ENCODE data around the gene DIDO1. TPM values are rescaled to one million over a fixed set of nuclear protein-coding genes. Genes with fewer than 3 reads are reported as not detected.

Gene DIDO1
- total RNA-seq, 2 donors from 2014 or later = 68.5 to 75.9 TPM

DNA sequence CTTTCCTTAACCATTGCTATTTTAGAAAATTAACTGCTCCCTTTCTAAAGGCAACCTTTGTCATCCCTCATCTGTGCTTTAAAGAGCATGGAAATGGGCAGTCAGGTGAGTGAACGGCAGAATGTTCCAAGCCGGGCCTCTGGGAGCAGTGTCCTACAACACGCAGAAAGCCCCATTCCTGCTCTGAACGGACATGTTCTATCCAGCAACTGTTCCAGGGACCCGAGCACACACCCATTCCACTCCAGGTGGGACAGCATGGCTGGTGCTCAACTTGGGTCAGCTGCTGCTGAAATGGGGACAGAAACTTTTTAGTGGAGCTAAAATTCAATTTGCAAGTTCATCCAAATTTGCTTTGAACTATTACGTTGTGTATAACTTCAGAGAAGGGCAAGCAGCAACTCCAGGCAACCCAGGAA lies 26.7 kb downstream of the DIDO1 start:
- Histone ChIP-seq H3K36me3 (peaks cover 0 to 6% of the 10 kb centered on the region in 2 donors), H3K4me1 (replicated peaks) (peaks cover 10% of the 10 kb centered on the region), H3K4me3 (no peak overlapping the region), H3K27me3 (replicated peaks; ENCODE audit: insufficient read depth) (no peaks in the 10 kb centered on the region), H3K27ac (peak overlapping the region; percentile 75 to 78), H3K9me3 (no peaks in the 10 kb centered on the region)
- DNase-seq (ENCODE audit: low spot score) = no peak
- TF ChIP-seq POLR2A (IDR thresholded peaks at IDR 0.05) (no peak), POLR2AphosphoS5 (IDR thresholded peaks at IDR 0.05) (no peak)
- TF ChIP-seq, protein P1, sequence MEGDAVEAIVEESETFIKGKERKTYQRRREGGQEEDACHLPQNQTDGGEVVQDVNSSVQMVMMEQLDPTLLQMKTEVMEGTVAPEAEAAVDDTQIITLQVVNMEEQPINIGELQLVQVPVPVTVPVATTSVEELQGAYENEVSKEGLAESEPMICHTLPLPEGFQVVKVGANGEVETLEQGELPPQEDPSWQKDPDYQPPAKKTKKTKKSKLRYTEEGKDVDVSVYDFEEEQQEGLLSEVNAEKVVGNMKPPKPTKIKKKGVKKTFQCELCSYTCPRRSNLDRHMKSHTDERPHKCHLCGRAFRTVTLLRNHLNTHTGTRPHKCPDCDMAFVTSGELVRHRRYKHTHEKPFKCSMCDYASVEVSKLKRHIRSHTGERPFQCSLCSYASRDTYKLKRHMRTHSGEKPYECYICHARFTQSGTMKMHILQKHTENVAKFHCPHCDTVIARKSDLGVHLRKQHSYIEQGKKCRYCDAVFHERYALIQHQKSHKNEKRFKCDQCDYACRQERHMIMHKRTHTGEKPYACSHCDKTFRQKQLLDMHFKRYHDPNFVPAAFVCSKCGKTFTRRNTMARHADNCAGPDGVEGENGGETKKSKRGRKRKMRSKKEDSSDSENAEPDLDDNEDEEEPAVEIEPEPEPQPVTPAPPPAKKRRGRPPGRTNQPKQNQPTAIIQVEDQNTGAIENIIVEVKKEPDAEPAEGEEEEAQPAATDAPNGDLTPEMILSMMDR (IDR thresholded peaks at IDR 0.05) = peak in 1 of 4 experiments; percentile 20
- intact Hi-C loops (cut with DNase I) = loop anchor here (5.0 kb wide), 1 partner anchor 108 kb away; the partner anchor contains the start of gene BHLHE23
- 9% methylated on average over 6 of the region's 6 CpGs for WGBS

DNA sequence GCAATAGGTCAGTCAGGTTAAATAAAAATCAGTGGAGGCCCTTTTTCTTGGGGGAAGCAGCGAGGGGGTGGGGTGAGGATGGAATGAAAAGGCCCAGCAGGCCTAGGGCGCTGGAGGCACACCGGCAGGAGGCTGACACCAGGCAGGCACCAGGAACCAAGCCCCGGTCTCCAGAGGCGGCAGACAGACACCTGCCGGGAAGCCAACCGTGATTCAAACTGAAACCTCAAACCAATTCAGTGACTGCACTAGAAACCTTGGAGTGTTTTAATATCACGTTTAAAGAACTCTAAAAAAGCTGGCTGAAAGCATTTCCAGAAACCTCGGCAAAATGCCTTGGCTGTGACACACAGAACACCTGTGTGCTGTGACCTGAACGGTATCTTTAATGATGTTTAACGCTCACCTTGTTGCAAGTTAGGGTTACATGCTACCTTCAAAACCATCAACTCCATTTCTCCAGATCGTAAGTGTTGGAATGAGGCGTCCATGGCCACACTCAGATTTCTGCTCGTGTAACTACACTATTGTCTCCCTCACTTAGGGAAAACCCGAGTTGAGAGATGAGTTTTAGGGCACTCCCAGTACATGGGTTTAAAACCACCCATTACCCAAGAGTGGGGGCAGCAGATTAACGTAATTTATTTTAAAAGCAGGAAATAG lies 27.2 kb downstream of the DIDO1 start:
- TF ChIP-seq POLR2AphosphoS5 (IDR thresholded peaks at IDR 0.05) = no peak
- TF ChIP-seq POLR2A (IDR thresholded peaks at IDR 0.05) = no peak
- intact Hi-C loops (cut with DNase I) = no loop called here
- H3K4me3 ChIP-seq = no peak overlapping the region
- peaks cover 1 to 10% of the 10 kb centered on the region in 2 donors for H3K36me3 ChIP-seq
- H3K4me1 ChIP-seq (replicated peaks) = peaks cover 10% of the 10 kb centered on the region
- H3K27me3 ChIP-seq (replicated peaks; ENCODE audit: insufficient read depth) = no peaks in the 10 kb centered on the region
- no peaks in the 10 kb centered on the region for H3K9me3 ChIP-seq
- 28% methylated on average over 16 of the region's 16 CpGs for WGBS
- no peak for DNase-seq (ENCODE audit: low spot score)
- no peak overlapping the region for H3K27ac ChIP-seq

DNA sequence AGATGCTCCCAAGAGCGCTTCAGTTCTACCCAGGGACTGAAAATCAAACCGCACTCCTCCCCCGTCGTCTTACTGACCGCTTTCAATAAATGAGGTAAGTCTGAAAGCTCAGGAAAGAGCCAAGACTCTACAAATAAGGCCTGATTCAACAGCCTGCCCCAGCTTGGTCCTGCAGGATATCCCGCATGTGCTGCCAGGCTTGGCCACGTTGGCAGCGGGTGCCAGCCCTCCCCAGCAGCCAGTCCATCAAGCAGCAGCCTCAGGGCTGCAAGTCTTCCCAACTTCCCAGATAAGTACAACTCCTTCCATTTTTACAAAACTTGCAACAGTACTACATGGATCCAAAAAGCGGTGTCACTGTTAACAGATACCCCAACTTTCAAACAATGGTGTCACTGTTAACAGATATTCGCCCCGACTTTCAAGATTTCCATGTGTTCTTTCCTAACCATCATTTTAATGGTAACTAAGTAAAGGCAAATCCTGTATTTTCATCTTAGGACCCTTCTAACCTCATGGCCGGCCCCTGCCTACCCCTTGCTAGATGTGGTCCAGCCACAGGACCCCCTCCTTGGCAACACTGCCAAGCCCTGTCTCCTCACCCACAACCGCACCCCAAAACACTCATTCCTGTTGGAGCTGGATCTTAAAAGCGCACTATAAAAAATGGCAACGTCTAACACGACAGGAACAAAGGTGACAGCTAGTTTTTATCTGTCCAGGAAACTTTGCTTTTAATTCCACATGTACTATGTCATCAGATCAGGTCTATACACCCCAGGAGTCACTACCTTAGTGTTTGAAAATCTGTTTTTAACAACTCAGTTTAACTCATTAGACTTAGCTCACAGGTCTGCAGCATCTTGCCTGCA lies 28.0 kb downstream of the DIDO1 start:
- 56% methylated on average over 16 of the region's 16 CpGs for WGBS
- TF ChIP-seq POLR2A (IDR thresholded peaks at IDR 0.05) (no peak), POLR2AphosphoS5 (IDR thresholded peaks at IDR 0.05) (peak; percentile 14)
- TF ChIP-seq, protein P1 (IDR thresholded peaks at IDR 0.05) = no peak
- Histone ChIP-seq H3K27me3 (replicated peaks; ENCODE audit: insufficient read depth) (no peaks in the 10 kb centered on the region), H3K4me3 (no peak overlapping the region), H3K4me1 (replicated peaks) (peaks cover 10% of the 10 kb centered on the region), H3K9me3 (no peaks in the 10 kb centered on the region), H3K36me3 (peaks cover 4 to 12% of the 10 kb centered on the region in 2 donors), H3K27ac (peak overlapping the region in 1 of 2 donors; percentile 33)
- no peak for DNase-seq (ENCODE audit: low spot score)
- intact Hi-C loops (cut with DNase I) = no loop called here

DNA sequence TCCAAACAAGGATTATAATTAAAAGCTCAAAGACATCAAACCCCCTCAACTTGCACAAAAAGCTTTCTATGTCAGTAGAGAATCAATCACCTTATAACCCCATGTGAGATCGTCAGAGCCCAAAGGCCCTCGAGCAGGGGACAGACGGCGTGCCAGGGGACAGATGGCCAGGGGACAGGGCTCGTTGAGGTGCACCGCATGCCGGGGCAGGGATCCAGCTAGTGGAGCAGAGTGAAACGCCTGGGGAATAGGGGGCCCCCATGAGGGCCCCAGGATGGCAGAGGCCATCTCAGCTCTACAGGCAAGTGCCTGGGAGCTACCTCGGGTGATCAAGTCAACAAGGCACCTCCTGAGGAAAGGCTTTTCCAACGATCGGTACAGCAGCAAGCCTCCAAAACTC lies 28.6 kb downstream of the DIDO1 start:
- H3K9me3 ChIP-seq = no peaks in the 10 kb centered on the region
- H3K36me3 ChIP-seq = peaks cover 4 to 17% of the 10 kb centered on the region in 2 donors
- H3K27ac ChIP-seq = peak overlapping the region in 1 of 2 donors; percentile 33
- TF ChIP-seq, protein P1 (IDR thresholded peaks at IDR 0.05) = no peak
- TF ChIP-seq POLR2AphosphoS5 (IDR thresholded peaks at IDR 0.05) (no peak), POLR2A (IDR thresholded peaks at IDR 0.05) (no peak)
- no peak for DNase-seq (ENCODE audit: low spot score)
- WGBS = 41% methylated on average over 11 of the region's 11 CpGs
- H3K27me3 ChIP-seq (replicated peaks; ENCODE audit: insufficient read depth) = no peaks in the 10 kb centered on the region
- H3K4me1 ChIP-seq (replicated peaks) = peaks cover 10% of the 10 kb centered on the region
- H3K4me3 ChIP-seq = no peak overlapping the region
- intact Hi-C loops (cut with DNase I) = no loop called here

DNA sequence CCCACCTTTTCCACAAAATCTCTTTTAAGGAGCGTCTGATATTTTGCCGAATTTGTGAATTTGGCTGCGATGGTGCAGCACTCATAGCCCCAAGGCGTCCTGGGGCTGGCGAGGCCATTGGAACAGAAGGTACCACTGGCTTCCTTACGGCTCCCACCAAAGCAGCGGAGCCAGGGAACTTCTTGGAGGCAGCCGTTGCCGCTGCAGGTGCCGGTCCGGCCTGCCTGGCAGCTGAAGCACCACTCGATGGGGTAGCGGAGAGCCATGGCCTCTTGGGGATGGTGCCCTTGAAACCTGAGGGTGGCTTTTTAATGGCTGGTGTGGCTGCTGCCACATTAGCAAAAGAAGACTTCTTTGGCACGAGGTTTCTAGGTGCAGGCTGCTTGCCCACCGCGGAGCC lies 29.8 kb downstream of the DIDO1 start:
- intact Hi-C loops (cut with DNase I) = no loop called here
- Histone ChIP-seq H3K27me3 (replicated peaks; ENCODE audit: insufficient read depth) (no peaks in the 10 kb centered on the region), H3K4me3 (no peak overlapping the region), H3K36me3 (peaks cover 7 to 29% of the 10 kb centered on the region in 2 donors), H3K4me1 (replicated peaks) (peaks cover 10% of the 10 kb centered on the region), H3K9me3 (no peaks in the 10 kb centered on the region), H3K27ac (no peak overlapping the region)
- DNase-seq (ENCODE audit: low spot score) = no peak
- WGBS = 94% methylated on average over 16 of the region's 16 CpGs
- TF ChIP-seq POLR2A (IDR thresholded peaks at IDR 0.05) (no peak), POLR2AphosphoS5 (IDR thresholded peaks at IDR 0.05) (no peak)
- TF ChIP-seq, protein P1 (IDR thresholded peaks at IDR 0.05) = no peak
